HUDEP-2 (cell line): ENCODE measurements around the gene HASPIN.

Experiments
- DNase-seq, 76 experiments: peaks; one replicate each; lab custom pipeline; 2025; ENCODE audit not compliant: unreplicated experiment in 76 of 76; lab: John Stamatoyannopoulos, UW

HASPIN gene

DNA sequence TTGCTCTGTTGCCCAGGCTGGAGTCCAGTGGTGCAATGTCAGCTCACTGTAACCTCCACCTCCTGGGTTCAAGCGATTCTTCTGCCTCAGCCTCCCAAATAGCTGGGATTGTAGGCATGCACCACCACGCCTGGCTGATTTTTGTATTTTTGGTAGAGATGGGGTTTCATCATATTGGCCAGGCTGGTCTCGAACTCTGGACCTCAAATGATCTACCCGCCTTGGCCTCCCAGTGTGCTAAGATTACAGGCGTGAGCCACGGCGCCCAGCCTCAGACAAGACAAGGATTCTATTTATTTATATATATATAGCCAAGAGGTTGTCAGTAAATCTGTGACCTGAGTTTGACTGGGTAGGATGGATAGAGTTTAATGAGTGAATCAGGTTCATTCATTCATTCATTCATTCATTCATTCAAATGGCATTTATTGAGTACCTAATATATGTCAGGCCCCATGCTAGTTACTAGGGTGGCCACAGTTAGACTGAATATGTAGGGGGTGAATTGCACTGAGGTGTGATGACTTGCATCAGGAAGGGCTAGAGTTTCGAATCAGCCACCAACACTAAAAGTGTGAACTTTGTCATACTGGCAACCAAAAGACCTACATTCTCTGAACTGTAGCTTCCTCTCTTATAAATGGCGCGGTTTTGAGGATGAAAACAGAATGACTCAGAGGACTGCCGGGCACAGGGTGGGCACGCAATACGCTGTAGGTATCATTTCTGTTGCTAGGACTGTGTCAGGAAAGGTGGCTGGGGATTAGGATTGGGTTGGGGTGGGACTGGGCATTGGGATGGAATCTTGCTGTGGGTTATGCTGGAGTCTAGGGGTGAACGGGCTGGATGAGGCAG lies 39.4 kb downstream of the HASPIN start:
- DNase-seq: no peak

DNA sequence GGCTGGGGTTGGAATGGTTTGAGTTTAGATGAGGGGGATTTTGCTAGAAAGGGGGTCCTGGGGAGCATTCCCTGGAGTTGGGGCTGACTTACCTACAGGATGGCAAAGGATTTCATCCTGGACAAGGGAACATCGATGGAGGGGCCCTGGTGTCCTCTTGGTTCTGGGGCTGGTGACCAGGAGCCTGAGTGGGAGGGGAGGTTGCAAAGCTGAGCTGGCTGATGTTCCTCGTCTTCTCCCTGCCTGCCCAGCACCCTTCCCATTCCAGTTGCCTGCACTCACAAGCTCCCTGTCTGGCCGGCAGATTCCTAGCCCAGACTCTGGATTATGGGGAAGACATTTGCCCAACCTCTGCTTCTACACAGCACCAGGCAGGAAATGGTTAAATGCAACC lies 40.1 kb downstream of the HASPIN start:
- DNase-seq: no peak

DNA sequence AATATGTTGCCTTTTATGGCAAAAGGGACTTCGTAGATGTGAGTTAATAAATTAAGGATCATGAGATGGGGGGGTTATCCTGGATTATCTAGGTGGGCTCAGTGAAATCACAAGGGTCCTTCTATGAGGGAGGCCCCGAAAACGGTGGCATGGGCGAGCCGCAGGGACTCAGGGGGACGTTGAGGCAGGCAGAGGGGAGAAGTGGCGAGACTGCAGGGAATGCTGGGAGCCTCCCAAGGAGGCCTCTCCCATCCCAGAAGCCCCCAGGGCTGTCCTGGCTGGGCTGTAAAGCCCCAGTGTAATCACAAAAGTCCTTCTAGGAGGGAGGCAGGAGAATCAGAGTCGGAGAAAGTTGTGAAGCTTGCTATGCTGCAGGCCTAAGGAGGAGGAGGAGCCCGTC lies 42.3 kb downstream of the HASPIN start:
- no peak for DNase-seq

DNA sequence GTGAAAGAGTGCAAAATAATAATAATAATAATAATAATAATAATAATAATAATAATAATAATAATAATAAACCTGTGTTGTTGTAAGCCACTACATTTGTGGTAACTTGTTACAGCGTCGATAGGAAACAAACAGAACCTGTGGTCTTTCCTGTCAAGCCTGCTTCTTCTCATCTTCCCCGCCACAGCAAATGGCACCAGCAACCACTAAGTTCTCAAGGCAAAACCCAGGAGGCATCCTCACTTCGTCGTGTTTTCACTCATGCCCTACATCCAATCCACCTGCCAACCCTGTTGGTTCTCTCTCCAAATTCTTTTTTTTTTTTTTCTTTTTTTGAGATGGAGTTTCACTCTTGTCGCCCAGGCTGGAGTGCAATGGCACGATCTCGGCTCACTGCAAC lies 43.1 kb downstream of the HASPIN start:
- no peak for DNase-seq

DNA sequence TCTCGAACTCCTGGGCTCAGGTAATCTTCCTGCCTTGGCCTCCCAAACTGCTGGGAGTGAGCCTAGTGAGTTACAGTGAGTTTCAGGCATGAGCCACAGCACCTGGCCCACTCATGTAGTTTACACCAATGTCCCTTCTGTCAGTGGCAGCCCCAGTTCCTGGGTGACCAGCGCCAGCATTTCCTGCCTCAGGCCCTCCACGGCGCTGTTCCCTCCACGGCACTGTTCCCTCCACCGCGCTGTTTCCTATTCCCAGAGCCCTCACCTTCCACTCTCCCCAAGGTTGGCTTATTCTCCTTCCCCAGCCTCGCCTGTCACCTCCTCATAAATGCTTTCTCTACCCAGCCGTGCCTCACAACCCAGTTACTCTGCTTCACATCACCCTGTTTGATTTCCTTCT lies 44.6 kb downstream of the HASPIN start:
- no peak for DNase-seq

DNA sequence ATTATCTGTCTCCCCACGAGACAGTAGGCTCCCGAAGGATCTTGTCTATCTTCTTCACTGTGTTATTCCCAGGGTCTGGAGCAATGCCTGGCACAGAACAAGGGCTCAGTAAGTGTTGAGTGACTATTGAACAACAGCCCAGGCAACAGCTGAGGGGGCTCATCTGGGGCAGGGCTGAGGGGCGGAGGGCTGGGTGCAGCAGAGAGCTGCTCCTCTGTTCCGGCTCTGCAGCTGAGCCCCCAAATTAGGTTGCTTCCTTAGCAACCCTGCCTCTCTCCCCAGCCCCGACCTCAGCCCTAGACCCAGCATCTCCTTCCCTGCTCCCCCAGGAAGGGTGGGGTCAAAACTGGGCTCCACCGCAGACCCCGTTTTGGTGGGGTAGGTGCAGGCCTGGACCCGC lies 45.1 kb downstream of the HASPIN start:
- DNase-seq: no peak

DNA sequence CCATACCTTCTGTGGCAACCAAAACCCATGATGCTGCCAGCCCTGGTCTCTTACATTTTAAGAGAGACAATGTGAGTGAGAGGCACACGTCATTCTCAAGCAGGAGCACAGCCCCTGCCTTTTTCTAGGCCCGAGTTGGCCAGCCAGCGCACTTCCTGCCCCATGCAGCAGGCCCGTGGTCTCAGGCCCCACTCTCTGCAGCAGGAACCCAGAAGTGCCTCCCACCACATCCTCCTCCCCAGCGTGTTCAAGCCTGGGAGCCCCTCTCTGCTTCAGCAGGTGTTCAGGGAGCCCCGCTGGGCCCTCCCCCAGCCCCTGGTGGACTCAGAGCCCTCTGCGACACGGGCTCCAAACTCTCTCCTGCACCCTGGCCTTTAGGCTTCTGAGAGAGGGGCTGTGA lies 46.8 kb downstream of the HASPIN start:
- DNase-seq: no peak

DNA sequence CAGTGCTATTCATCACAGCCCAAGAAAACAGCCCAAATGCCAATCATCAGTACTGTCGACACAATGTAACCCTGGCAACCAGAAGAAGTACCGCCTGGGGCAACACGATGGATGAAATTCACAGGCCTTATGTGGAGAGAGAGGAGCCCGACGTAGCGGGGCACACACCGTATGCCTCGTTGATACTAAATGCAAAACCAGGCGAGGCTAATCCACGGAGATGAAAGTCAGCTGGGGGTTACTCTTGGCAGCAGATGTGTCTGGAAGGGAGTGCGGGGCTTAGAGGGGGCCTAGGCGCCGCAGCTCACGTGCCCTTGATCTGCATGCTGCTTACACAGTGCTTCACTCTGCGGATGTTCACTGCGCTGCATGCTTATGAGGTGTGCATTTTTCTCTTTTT lies 47.4 kb downstream of the HASPIN start:
- DNase-seq: no peak

DNA sequence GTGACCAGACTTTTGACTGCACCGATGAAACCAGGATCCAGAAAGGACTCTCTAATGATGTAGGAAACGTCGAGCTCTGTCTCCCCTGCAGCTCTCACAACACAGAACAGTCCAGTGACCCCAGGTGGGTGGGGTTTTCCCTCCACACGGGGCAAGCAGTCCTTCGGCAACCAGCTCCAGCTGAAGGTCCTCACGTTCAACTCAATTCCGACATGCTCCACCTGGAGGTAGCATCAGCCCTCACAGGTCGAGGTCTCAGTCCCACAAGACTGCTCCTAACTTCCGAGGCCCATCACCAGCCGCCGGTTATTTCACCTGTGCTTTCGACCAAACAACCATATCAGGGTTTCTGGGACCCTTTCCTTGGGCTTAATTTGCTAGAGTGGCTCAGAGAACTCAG lies 49.1 kb downstream of the HASPIN start:
- no peak for DNase-seq

DNA sequence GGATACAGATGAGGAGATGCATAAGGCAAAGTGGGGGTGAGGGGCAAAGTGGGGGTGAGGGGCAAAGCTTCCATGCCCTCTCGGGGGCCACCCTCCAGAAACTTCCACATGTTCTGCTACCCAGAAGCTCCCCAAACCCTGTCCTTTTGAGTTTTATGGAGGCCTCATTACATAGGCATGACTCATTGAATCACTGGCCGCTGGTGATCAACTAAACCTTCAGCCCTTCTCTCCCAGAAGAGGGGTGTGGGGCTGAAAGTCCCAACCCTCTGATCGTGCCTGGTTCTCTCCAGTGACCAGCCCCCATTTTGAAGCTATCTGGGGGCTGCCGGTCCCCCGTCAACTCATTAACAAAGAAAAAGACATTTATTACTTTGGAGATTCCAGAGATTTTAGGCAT lies 49.8 kb downstream of the HASPIN start:
- DNase-seq: no peak

DNA sequence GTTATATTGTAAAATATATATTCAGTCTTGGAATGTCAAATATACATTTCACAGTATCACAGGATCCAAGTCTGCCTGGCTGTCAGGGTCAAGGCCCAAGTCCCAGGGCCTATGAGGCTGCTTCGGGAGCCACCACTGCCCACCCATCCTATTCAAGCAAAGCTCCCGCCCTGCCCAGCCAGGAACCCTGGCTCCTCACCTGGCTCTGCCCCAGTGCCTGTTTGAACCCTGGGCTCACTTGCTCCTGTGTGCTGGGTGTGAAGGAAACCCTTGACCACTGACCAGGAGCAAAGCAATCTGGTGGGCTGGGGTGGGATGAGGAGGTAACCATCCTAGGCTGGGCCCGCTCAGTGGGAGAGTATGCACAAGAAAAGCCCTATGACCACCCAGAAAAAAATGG lies 50.3 kb downstream of the HASPIN start:
- DNase-seq: no peak
